HG03175 (cell line): ENCODE measurements around the gene VTI1A.

ENCODE experiments used
- ATAC-seq: cut with Tn5 transposase; IDR thresholded peaks from one replicate; pipeline ENCODE4 v1.9.1; 2021; ENCODE audit warnings: mild to moderate bottlenecking, moderate library complexity; ENCODE audit not compliant: unreplicated experiment

Gene VTI1A

DNA sequence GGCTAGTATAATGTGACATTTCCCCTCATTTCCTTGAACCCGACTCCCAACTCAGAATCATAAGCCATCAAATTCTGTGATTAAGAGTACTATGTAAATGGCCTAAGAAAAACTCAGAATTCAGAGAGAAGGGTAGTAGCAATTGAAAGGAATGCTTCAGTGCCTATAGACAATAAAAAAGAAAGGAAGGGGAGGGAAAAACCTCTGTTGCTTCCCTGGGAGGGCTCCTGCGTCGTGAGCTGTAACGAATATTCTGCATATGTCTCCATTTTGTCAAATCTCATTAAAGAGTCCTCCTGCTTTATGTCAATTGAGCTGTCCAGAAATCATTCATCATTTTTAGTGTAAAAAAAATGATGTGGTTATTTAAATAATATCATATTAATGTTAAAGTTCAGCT, 223.0 kb downstream of the VTI1A start:
- ATAC-seq = no peak

DNA sequence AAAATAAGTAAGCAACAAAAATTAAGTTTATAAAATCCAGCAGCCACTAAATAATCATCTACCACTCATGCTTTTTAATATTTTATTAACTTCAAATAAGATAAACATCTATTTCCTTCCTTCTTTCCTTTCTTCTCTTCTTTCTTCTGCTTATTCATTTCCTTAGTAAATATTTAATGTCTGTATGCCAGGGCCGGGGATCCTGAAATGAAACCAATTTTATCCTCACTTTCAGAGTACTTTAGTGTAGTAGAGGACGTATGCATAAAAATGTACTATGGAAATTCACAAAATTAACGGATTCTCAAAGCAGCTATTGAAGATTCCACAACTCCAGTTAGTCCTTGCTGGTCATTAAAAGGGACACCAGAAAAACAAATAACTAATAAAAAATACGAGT, 224.7 kb downstream of the VTI1A start:
- no peak for ATAC-seq

DNA sequence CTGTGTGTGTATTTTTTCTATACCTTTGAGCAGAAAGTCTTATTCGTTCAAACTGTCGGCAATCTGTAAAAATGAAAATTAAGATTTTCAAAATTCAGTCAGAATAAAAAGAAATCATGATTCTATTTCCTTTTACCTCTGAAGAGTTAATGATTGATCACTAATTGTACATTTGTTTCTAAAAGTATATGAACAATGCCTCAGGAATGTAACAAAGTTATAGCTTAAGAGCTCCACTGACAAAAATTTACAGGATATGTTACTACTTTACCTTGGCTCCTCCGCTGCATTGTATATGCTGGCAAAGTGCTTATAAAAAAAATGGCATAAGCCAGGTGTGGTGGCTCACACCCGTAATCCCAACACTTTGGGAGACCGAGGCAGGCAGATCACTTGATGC, 225.7 kb downstream of the VTI1A start:
- ATAC-seq = no peak

DNA sequence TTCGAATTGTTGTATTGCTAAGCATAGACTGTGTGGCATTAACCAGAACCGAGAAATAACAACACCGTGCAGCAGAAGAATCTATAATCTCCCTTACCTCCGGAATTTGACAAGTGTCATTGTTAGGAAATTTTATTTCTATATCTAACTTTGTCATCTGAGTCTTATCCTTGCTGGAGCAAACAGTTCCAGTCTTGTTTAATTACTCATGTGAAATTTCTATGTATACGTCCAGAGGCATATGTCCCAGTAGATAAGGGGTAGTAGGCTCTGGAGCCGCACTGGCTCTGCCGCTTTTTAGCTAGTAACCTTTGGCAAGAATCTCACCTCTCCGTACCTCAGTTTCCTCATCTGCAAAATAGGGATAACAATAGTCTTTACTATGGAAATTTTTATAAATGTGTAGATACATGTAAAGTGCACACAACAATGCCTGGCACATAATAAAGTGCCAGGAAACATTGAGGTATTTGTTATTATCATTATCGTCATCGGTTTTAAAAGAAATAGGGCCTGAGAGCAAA, 228.6 kb downstream of the VTI1A start:
- ATAC-seq = no peak

DNA sequence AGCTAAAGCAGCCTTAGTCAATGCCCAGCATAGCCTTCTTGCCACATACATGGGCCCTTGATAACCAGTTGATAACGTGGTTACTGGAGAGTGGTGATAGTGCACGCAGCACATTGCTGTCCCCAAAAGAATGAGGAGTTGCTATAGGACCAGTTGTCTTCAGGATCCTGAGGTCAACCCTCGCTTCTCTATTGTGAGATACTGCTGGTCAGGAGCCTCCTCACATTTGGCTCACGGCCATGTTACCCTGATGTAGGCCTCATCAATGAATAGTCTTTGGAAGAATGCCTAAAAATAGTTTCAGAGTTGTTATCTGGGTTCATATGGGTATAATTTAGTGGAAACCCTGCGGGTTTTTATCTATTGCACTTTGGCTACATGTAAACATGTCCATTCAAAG, 230.7 kb downstream of the VTI1A start:
- ATAC-seq = no peak

DNA sequence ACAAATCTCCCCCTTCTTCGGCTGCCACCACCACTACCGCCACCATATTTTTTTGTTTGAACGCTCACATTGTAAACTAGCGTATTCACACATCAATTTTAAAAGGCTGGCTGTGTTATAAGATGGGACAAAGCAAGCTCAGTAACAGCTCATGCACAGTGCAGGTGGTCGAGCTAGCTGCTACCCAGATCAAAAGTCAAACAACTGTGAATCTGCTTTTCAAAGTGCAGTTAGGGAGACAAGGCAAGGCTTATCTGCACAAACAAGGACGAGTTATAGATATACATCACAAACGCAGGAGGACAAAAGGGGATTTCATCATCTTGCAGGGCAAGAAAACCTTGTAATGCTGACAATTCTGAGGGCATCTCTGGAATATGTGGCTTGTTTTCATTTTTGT, 231.6 kb downstream of the VTI1A start:
- no peak for ATAC-seq

DNA sequence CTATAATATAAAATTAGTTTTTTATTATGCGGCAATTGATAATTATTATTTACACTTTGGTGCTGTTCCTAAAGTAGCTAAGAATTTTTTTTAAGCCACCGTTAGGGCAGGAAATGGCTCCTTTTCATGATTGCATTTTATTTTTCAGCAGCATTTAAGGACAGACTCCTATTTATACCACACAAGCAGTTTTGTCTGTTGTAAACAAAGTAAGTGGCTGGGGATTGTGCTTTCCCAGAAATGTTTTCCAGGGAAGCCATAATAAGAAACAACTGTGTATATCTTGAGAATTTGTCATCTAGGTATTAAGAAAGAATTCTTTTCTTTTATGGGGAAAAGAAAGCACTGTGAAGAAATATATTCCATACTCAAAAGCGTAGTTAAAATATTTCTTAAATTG, 232.0 kb downstream of the VTI1A start:
- no peak for ATAC-seq

DNA sequence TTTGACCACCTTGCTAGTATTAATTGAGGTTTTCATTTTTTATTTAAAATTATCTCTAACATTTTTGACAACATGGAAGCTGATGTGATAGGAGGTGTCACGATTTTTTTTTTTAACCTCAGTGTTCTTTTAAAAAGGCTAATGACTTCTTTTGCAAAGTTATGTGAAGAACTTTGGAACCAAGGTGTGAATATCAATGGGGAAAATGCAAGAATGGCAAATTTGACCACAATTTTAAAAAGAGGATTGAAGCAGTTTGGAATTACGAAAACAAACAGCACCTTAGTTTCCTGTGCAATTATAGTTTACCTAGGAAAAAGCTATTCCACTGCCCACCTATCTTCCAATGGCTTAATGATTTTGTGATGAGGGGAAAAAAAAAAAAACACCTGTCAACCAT, 232.4 kb downstream of the VTI1A start:
- ATAC-seq = no peak

DNA sequence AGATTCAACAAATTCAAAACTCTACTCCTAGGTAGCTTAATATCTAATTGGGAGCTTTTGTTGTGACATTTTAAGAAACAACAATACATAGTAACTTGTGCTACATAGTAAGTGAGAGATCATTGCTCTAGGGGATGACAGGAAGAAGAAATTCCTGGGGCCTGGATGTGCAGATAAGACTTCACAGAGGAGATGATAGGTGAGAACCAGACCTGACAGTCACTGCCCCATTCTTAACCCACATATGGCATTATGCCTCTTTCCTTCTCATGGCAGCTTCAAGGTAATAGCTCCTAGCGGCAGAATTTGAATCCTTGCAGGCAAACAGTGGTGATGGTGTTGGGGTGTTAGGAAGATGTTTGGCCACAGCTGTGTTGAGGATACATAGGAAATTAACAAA, 233.6 kb downstream of the VTI1A start:
- no peak for ATAC-seq

DNA sequence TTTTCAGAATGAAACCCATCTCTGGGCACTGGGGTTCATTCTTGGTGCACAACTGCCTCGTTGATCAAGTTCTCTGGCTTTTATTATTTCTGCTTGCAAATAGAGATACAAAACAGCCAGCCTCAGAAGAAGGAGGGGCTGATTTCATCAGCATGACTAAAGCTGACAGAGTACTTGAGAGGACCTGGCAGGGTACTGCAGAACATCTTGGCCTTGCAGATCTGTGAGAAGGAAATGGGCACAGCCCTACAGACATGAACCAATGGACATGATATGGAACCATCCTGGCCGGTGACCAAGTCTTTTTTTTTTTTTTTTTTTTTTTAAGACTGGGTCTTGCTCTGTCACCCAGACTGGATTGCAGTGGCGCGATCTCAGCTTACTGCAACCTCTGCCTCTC, 240.6 kb downstream of the VTI1A start:
- ATAC-seq = no peak

DNA sequence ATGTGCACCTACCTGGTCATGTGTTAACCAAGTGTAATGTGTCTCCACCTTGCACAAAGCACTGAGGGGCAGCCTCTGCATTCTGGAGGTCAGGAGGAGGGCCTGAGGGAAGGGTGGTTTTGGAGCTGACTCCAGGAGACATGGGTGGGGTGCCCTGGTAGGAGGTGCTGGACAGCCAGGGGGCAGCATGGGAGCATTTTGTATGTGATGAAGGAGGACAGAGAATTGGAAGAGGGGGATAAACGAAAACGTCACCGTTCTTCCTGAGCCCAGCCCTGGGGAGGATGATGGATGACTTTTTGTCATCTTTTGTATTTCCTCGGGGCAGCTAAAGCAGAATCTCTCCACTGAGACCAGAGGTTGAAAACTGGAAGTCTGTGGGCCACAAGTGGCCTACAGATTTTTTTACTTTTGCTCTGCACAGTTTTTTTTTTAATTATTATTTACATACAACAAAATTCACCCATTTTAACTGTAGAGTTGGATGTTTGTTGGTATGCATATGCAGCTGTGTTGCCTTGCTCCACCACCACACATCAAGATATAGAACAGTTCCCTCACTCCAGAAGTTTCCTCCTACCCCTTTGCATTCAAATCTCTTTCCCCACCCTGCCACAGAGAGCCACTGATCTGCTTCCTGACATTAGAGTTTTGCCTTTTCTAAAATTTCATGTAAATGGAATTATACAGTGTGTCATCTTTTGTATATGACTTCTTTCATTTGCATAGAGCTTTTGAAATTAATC, 242.5 kb downstream of the VTI1A start:
- no peak for ATAC-seq

DNA sequence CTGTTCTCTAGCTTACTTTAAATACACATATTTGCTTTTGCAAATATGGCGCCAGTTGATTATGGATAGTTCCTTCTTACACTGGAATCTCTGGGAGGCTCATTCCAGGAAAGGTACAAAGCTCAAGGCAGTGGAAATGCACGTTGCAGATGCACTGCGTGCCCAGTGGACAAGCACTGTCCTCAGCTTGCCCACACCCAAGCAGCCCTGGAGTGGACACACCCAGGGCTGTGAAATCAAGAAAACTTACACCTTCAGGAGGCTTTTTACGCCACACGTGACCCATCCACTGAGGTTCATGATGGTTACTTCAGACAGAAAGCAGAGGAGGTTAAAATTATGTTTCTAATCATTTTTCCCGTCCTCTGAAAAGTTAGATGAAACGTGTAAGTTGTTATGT, 248.5 kb downstream of the VTI1A start:
- no peak for ATAC-seq

DNA sequence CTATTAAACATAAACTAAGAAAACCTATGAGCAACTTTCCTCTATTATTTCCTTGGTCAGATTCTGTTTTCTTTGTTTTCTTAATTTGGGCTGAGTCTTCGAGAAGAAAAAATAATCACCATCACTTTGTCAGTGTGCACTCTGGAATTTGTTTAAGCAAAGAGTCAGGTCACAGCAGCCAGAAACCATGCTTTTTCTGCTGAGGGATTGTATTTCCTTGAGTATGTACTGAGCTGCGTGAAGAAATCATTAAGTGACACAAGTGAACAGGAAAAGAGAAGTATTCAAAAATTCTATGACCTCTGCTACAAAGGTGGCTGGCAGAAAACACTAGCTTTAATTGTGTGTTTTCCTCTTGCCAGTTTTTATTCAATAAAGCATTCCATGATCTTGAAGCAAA, 249.6 kb downstream of the VTI1A start:
- ATAC-seq = no peak

DNA sequence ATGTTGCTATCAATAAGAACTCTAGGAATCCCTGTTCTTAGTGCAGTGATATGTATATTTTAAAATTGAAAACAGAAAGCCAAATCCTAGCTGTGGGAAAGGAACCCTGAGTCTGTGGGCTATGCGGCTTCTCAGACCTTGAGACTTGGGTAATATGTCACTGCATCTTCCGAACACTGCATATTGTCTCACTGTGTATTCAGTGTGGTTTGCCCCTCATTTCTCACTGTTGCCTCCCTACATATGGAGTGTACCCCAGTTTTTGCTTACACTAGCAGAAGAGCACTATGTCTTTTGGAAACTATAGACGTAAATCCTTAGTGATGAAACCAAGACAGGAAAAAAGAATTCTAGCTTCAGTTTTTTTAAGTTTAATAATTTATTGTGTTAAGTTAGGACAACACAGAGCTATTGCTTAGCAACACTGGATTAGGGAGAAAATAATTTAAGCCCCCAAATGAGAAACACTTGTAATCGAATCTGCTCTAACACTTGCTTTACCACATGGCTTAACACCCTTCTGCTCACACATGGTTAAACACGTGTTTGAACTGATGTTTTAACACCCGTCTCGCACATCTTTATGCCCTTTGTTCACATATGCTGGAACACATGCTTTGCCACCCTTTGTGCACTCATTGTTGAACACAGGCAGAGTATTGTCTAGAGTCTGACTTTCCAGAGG, 251.3 kb downstream of the VTI1A start:
- no peak for ATAC-seq

DNA sequence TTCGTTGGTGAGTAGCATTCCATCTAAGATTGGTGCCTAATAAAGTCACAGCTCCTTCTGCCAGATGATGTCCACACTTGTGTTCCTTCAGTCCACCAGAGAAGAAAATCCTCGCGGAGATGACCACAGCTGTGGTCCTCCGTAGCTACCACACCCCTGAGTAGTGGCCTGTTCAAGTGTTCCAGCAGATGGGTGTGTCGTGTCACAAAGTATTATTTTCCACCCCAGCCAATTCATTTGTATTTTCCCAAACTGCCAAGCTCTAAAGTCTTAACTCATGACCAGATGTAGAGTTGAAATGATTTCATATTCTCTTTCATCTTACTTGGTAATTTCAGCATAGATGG, 251.8 kb downstream of the VTI1A start:
- no peak for ATAC-seq

DNA sequence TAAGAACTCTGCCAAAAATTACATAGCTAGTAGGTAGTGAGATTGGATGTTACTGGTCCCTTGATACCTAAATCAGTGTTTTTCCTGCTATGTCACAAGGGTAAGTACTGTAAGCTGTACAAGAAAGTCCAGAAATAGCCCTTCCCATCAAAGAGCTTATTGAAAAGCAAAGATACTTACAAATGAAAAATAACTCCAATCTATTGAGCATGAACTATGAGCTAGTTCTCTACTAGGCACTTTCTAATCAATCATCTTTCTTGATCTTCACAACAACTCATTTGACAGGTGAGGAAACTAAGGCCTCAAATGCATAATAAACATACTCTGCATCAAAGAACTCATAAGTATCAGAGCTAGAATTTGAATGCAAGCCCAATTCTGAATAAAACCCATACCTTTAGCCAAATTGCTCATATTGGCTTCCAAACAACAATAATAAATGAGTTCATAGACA, 253.2 kb downstream of the VTI1A start:
- no peak for ATAC-seq

DNA sequence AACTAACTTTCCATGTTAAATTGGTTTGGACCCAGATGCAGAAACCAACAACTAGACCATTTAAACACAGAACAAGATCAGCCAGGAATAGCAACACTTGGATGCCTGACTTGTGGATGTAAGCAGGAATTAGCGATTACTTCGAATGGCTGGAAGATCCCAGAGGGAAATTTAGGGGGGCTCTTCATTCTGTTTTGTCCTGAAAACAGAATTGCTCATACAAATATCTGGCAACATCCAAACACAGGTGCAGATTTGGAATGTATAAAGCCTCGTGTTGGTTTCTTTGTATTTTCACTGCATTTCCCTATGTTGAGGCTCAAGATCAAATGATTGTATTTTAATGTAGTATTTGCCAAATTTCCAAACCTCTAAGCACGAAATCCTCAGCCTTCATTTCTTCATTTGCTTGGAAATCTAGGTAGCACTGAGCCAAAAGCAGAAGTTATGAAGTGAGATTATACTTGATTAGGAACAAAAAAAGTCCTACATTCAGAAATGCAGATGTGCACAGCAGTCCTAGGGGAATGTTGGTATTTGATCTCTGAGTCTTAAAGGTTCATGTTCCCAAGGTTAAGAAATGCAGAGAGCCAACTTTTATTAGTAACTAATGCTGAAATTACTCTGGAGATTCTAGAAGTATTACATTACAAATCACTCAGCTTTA, 254.3 kb downstream of the VTI1A start:
- ATAC-seq = no peak

DNA sequence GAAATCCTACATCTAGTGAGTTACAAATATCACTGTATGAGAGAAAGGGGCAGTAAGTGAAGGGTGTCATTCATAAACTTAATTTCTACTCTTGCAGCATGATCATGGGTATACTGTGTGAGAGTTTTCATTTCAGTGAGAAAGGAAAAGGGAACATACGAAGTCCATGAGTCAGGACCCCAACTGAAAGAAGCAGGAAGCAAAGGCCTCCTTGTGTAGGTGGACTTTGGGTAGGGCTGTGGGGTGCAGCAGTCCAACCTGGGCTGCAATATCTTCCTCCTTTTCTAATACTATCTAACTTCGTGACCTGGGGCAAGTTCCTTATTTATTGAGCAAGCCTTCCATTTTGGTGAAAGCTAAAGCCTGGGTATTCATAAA, 254.9 kb downstream of the VTI1A start:
- no peak for ATAC-seq

DNA sequence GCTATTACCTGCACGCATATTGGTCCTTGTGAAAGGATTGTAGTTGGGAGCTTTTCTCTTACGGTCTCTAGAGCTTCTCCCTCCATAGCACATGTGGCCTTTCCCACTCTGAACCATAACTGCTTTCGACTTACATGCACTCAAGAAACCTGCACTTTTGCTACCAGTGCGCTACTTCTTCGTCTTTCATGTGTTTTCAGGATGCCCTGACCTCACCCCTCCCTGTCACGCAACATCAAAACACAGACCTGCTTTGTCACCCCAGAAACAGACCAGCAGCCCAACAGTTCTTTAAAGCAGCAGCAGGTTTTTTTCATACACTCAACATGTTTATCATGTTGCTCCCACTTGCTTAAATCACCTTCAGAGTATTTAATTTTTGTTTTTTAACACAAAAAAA, 259.6 kb downstream of the VTI1A start:
- ATAC-seq = no peak

DNA sequence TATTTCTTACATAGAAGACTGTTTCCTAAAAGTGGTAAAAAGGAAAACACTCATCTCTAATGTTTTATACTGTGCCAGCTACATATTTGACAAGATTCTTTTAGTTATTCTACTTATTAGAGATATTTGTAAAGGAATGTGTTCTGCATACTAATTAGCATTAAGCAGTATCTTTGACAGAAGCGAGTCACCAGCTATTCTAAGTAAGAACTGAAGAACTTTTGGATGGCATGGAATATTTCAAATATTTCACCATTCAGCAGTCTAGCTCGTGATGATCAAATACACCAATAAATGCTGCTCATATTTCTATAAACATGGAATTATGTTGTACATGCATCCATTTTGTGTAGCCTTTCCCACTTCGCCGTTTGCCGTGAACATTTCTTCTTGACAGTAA, 261.4 kb downstream of the VTI1A start:
- no peak for ATAC-seq

DNA sequence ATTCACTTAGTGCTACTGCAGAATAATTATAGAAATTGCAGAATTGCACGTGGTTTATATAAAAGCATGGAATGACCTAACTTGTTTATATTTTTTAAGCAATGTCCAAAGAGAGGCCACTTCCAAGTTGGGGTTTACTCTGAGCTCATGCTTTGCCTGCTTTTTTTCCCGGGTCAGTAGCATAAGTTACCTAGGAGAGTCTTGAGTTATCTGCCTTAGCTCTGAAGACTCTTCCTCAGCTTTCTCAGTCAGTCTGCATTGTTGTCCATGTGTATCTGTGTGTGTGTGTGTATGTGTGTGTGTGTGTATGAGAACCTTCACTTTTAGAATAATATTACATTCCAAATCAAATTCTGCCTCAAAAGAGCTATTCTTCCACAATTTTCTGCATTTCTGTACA, 263.5 kb downstream of the VTI1A start:
- no peak for ATAC-seq

DNA sequence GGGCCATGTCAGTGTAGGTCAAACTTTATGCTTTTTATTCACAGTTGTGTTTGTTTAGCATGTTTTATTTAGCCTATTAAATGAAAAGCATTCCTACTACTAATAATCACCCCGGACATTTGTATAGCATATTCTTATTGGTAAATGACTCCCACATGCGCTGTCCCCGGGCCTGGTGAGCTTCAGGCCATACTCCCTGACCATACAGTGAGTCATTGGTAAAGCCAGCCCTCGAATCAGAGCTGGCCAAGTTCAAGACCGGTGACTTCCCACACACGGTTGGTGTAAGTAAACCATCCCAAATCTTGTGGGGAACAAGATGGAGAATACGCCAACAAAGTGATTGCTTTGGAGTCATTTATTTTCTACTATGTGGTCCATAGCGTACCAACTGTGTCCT, 264.4 kb downstream of the VTI1A start:
- no peak for ATAC-seq
